IPS-18c (cell line): ENCODE data around the gene LDHD.

Experiments used
- H3K4me3 ChIP-seq: 2 replicates; pipeline ENCODE4 v1.7.0; 2013; ENCODE audit warnings: low read depth, mild to moderate bottlenecking, low read length, moderate library complexity; ENCODE audit not compliant: insufficient read depth
- H3K9me3 ChIP-seq: one replicate; pipeline ENCODE4 v1.6.1; 2013; ENCODE audit warnings: mild to moderate bottlenecking, low read length, moderate library complexity; ENCODE audit not compliant: control insufficient read depth, insufficient read depth

LDHD gene

GRCh38 chr16:75106351-75107274 is 10.0 kb downstream of the LDHD start:
- Histone ChIP-seq H3K4me3 (no peak overlapping the region), H3K9me3 (no peaks in the 10 kb centered on the region)

GRCh38 chr16:75105306-75106061 is 11.1 kb downstream of the LDHD start:
- Histone ChIP-seq H3K4me3 (no peak overlapping the region), H3K9me3 (no peaks in the 10 kb centered on the region)

DNA sequence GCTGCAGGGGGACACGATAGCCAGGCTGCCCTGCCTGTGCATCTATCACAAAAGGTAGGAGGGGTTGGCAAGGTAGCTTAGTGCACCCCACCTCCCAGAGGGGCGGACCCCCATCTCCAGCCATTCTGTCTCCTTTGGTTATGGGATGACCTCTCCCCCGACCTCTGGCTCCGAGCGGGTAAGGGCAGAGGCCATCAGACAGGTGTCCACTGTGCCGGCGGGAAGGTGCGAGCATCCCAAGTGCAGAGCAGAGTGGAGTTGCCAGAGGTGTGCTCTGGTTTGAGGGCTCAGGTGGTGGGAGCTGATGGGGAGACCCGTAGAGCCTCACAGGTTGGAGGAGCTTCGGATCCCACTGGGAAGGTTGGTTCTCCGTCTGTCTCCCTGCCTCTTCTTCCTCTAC is 11.7 kb downstream of the LDHD start:
- H3K9me3 ChIP-seq = no peaks in the 10 kb centered on the region

GRCh38 chr16:75103994-75104393 is 12.6 kb downstream of the LDHD start:
- Histone ChIP-seq H3K4me3 (no peak overlapping the region), H3K9me3 (no peaks in the 10 kb centered on the region)

More for the DNA sequence above, 11.7 kb downstream of the LDHD start:
- no peak overlapping the region; the same call in 1 of the 2 replicates for H3K4me3 ChIP-seq

DNA sequence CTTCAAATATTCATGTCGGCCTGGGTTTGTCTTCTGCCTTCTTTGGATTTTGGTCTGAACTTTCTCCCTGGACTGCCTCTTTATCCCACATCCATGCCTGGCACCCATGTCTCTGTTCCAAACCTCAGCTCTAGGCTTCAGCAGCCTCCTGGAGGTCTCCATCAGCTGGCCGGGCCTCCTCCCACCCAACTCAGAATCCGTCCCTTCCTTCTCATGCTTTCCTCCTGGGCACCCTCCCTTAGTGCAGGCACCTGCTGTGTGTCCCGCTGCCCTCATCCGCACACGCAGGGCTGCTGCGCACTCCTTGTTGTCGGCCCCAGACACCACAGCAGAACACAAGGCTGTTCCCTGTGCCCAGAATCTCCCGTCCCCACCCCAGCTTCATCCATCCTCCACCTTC is 14.0 kb downstream of the LDHD start:
- no peak overlapping the region for H3K4me3 ChIP-seq

DNA sequence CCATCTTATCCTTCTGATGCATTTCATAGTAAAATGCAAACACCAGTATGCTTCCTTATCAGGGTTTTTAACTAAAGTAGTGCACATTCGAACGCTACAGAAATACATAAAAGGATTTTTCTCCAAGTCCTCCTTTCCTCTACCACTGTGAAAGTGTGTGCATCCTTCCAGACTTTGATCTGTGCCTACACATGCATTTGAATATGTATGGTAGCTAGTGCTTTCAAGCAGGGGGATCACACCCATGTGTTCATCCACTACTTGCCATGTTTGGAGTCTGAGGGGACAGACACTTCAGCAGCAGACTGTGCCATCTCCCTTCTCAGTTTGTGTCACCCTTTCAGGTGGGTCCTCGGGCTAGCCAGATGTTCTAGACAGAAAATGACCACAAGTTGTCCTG is 14.9 kb downstream of the LDHD start:
- Histone ChIP-seq H3K4me3 (no peak overlapping the region), H3K9me3 (no peaks in the 10 kb centered on the region)

More for the DNA sequence above, 14.0 kb downstream of the LDHD start:
- no peaks in the 10 kb centered on the region for H3K9me3 ChIP-seq

DNA sequence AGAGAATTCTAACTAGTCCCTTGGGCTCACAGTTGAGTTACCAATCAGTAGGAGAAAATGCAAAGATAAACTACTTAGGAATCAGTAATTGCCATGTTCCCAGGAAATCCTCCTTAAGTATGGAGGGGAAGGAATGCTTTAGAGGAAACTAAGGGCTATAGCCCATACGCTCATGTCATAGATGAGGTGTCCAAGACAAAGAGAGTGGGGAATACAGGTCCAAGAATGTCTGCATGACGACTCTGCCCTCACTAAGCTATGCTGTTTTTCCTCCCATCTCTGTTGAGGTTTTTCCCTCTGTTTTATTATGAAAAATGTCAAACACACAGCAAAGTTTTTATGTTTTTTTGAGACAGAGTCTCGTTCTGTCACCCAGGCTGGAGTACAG is 16.0 kb downstream of the LDHD start:
- H3K4me3 ChIP-seq = no peak overlapping the region

GRCh38 chr16:75099738-75100602 is 16.6 kb downstream of the LDHD start:
- no peaks in the 10 kb centered on the region for H3K9me3 ChIP-seq
- H3K4me3 ChIP-seq = no peak overlapping the region

More for the DNA sequence above, 16.0 kb downstream of the LDHD start:
- H3K9me3 ChIP-seq = no peaks in the 10 kb centered on the region

GRCh38 chr16:75099075-75099667 is 17.4 kb downstream of the LDHD start:
- H3K9me3 ChIP-seq = no peaks in the 10 kb centered on the region
- no peak overlapping the region for H3K4me3 ChIP-seq

GRCh38 chr16:75097941-75098901 is 18.4 kb downstream of the LDHD start:
- H3K9me3 ChIP-seq = no peaks in the 10 kb centered on the region

DNA sequence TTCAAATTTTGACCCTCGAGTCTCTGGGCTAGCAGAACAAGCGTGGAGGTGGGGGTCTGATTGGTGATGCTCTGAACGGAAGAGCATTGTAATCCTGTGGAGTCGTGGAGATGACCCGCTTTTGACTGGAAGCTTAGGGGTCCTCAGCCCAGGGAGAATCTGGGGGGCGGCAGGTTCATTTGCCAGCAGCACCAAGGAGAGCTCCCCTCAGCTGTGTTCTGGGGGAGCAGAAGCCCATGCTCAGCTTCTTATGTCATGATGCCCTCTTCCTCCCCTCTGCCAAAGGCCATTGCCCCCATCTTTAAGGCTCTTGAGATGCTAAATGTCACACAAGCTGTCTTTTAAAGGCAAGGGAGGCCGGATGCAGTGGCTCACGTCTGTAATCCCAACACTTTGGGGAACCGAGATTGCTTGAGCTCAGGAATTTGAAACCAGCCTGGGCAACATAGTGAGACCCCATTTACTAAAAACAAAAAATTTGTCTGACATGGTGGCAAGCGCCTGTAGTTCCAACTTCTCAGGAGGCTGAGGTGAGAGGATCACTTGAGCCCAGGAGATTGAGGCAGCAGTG is 19.3 kb downstream of the LDHD start:
- Histone ChIP-seq H3K9me3 (no peaks in the 10 kb centered on the region), H3K4me3 (no peak overlapping the region)

More at GRCh38 chr16:75097941-75098901, 18.4 kb downstream of the LDHD start:
- H3K4me3 ChIP-seq = no peak overlapping the region; the same call in 1 of the 2 replicates

DNA sequence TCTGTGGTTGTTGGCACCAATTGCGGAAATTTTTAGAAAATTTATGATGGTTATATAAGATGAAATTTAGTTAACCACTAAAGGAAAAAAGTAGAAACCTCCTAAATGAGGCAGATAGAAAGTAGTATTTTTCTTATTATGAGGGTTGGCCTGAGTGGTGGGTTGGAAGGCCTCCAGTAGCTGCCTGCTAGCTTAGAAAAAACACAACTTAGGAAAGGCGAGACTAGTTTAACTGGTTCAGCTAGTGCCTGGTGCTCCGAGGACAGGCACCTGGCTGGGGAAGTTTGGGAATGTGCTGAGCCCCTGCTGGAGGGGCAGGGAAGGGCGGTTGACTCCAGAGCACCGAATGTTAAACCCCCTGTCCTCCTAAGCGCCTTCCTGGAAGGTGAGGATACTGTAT is 19.9 kb downstream of the LDHD start:
- Histone ChIP-seq H3K9me3 (no peaks in the 10 kb centered on the region), H3K4me3 (no peak overlapping the region)

DNA sequence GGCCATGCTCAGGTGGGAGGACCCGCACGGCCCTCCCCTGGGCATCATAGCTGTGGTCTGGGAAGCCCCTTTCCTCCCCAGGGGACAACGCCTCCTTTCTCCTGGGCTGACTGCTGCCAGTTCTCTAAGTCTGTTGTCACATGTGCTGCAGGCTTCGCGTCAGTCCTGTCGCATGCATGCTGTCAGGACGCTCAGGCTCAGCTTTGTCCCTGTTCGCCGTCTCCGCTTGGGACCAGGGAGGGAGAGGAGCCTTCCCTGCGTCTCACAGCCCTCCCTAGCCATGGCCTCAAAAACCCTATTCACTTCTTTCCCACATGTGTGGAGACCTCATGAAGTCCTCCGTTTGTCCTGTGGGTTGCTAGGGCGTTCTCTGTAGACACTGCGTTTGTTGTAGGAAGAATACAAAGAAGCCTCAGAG is 21.4 kb downstream of the LDHD start:
- Histone ChIP-seq H3K4me3 (no peak overlapping the region), H3K9me3 (no peaks in the 10 kb centered on the region)

DNA sequence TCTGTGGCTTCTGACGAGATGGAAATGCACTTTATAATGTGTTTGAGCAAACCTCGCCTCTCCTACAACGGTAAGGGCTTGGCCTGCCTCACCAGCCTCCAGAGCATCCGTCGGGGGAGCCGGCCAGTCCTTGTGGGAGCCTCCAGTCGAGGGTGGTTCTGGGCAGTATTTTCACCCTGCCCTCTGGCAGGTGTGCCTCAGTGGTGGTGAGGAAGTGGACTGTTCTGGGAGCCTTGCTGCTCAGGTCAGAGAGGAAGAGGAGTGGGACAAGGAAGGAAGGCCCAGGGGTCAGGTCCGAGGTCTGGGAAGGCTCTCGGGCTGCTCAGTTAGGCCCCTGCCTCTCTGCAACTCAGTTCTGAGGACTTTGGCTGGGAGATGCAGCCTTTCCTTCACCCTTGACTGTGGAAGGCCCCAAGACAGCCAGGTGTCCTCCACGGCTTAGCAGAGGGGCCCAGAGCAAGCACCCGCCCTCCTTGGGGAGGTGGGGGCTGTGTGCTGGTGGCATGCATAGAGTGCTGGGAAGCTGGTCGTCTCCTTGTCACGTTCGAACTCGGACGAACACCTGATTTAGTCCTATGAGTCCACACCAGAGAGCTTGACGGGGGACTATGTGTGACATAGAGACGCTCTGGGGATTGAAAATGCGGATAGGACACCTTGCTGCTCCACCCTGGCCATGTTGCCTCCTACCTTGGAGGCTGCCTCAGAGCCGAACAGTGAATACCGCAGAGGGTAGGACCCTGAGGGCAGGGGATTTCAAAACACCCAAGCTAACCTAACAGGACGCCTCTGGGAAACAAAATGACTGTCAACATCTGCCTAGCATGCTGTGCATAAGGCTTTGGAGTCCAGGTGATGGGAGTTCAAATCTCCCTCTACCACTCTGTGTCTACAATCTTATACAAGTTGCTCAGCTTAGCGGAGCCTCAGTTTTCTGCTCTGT is 22.7 kb downstream of the LDHD start:
- Histone ChIP-seq H3K9me3 (no peaks in the 10 kb centered on the region), H3K4me3 (no peak overlapping the region)

GRCh38 chr16:75092777-75093176 is 23.8 kb downstream of the LDHD start:
- H3K4me3 ChIP-seq = no peak overlapping the region
- no peaks in the 10 kb centered on the region for H3K9me3 ChIP-seq
